Activated CD8-positive, alpha-beta T cell treated with anti-CD3 and anti-CD28 coated beads for 36 hours (primary cell): Measurements from ENCODE around the gene HDAC8. TPM values are rescaled to one million over a fixed set of nuclear protein-coding genes. Genes with fewer than 3 reads are reported as not detected.

Experiments used
- ATAC-seq: fragments of 200-7000 bp; cut with Tn5 transposase; one replicate; pipeline ENCODE4 v1.10.0; 2021; ENCODE audit warnings: mild to moderate bottlenecking, moderate library complexity
- CTCF ChIA-PET: fragments of 350-600 bp; sonication (Branson Sonifier 250); formaldehyde crosslinking; loops from one replicate; lab custom pipeline; 2021; ENCODE audit warnings: antibody characterized with exemption; lab: Charles Lee
- POLR2A ChIA-PET: fragments of 350-600 bp; sonication (Branson Sonifier 250); formaldehyde crosslinking; loops from one replicate; lab custom pipeline; 2021; ENCODE audit warnings: antibody characterized with exemption; lab: Charles Lee
- DNase-seq: peaks from one replicate; pipeline ENCODE4 v3.0.0-alpha.2; 2020
- H3K27ac Mint-ChIP-seq: one replicate; pipeline ENCODE4 v1.8.0; 2021; ENCODE audit warnings: mild to moderate bottlenecking, mixed read lengths
- H3K27me3 Mint-ChIP-seq: one replicate; pipeline ENCODE4 v1.8.0; 2021; ENCODE audit warnings: mixed read lengths
- H3K36me3 Mint-ChIP-seq: one replicate; pipeline ENCODE4 v1.8.0; 2021; ENCODE audit warnings: low read depth, mixed read lengths
- H3K4me1 Mint-ChIP-seq: one replicate; pipeline ENCODE4 v1.8.0; 2021; ENCODE audit warnings: low read depth, mixed read lengths
- H3K4me3 Mint-ChIP-seq: one replicate; pipeline ENCODE4 v1.8.0; 2021; ENCODE audit warnings: mild to moderate bottlenecking, moderate library complexity, mixed read lengths
- H3K9me3 Mint-ChIP-seq: one replicate; pipeline ENCODE4 v1.8.0; 2021; ENCODE audit warnings: mixed read lengths
- intact Hi-C: fragments of 100-400 bp; cut with micrococcal nuclease; formaldehyde crosslinking; loops from one replicate; pipeline ENCODE4 v1.10.0; 2022
- total RNA-seq, 2 experiments: library from RNA; stranded (reverse); gene quantifications; one replicate each; pipeline ENCODE4 v1.2.3, GENCODE V29; 2021
- TF ChIP-seq, protein P1 (sequence below): fragments of 200-600 bp; IDR thresholded peaks from one replicate; pipeline ENCODE4 v1.8.0; 2022; ENCODE audit warnings: antibody characterized with exemption, mild to moderate bottlenecking

Gene HDAC8
- total RNA-seq, 2 experiments from 2014 or later, result 14.6 to 17.8 TPM

DNA sequence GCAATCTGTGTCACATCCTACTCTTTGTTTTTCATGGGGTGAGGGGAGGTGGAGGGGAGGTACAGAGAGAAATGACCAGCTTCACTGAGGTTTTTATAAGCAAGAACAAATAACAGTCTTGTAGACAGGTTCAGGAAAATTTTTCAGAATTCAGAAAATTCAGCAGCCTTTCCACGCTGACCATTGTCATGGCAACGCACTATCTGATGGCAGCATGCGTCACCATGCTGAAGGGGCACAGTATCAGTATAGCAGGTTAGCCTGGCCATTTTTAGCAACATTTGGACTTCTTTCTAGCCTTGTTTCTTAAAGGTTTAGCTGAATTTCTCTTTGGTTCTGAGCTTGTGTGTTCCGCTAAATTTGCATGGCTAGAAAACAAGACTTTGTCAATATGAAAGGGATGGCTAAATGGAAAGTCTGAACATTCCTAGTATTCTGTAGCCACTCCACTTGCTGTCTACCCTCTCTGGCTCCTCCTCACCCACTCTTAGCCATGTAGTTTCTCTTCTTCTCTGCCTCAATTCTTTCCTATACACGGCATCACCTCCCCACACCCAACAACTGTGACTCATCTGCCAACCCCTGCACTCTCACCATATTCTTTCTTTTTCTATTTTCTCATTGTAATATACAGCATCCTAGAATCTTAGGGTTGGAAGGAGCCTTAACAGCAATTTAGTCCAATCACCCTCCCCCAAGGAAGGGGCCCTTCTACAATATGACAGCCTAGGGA lies 224.2 kb downstream of the HDAC8 start:
- peak; percentile 4 for DNase-seq
- no peaks in the 10 kb centered on the region for H3K9me3 Mint-ChIP-seq
- peak; percentile 72 for ATAC-seq
- no peaks in the 10 kb centered on the region for H3K36me3 Mint-ChIP-seq
- POLR2A ChIA-PET, result interaction anchor here (1.2 kb wide), 1 partner anchor 47 kb away, joined by 3 read pairs; no protein-coding TSS in a partner anchor
- H3K27ac Mint-ChIP-seq, result no peak overlapping the region
- TF ChIP-seq, protein P1, sequence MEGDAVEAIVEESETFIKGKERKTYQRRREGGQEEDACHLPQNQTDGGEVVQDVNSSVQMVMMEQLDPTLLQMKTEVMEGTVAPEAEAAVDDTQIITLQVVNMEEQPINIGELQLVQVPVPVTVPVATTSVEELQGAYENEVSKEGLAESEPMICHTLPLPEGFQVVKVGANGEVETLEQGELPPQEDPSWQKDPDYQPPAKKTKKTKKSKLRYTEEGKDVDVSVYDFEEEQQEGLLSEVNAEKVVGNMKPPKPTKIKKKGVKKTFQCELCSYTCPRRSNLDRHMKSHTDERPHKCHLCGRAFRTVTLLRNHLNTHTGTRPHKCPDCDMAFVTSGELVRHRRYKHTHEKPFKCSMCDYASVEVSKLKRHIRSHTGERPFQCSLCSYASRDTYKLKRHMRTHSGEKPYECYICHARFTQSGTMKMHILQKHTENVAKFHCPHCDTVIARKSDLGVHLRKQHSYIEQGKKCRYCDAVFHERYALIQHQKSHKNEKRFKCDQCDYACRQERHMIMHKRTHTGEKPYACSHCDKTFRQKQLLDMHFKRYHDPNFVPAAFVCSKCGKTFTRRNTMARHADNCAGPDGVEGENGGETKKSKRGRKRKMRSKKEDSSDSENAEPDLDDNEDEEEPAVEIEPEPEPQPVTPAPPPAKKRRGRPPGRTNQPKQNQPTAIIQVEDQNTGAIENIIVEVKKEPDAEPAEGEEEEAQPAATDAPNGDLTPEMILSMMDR, result no peak
- H3K4me1 Mint-ChIP-seq, result peaks cover 11% of the 10 kb centered on the region
- H3K27me3 Mint-ChIP-seq, result no peaks in the 10 kb centered on the region
- CTCF ChIA-PET, result interaction anchor here (1.3 kb wide), 1 partner anchor 32 kb away, joined by 3 read pairs; no protein-coding TSS in a partner anchor
- no peak overlapping the region for H3K4me3 Mint-ChIP-seq
- intact Hi-C loops, result no loop called here

DNA sequence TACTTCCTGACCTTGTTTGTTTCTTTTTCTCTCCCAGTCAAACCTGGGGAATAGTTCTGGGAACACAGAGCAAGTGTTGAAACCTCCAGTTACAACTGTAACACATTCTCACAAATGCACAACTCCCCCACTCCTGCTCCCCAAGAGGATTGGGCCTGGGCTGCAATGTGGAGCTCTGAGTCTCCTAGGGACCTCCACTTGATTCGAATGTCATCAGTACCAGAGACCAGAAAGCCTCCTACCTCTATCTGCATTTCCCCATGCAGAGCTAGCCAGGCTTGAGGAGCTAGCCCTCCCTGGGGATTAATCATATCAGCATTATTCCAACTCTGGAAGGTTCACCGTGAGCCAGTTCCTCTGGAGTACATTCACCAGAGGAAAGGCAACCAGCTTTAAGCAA lies 225.3 kb downstream of the HDAC8 start:
- no peaks in the 10 kb centered on the region for H3K27me3 Mint-ChIP-seq
- H3K4me1 Mint-ChIP-seq, result peaks cover 11% of the 10 kb centered on the region
- no peaks in the 10 kb centered on the region for H3K9me3 Mint-ChIP-seq
- no peak overlapping the region for H3K4me3 Mint-ChIP-seq
- ChIA-PET POLR2A (interaction anchor here (0.5 kb wide), 1 partner anchor 13 kb away, joined by 3 read pairs; no protein-coding TSS in a partner anchor), CTCF (interaction anchor here (1.3 kb wide), 1 partner anchor 33 kb away, joined by 3 read pairs; no protein-coding TSS in a partner anchor)
- DNase-seq (no peak), ATAC-seq (no peak)
- H3K27ac Mint-ChIP-seq, result no peak overlapping the region
- TF ChIP-seq, protein P1, result no peak
- H3K36me3 Mint-ChIP-seq, result no peaks in the 10 kb centered on the region
- intact Hi-C loops, result no loop called here

DNA sequence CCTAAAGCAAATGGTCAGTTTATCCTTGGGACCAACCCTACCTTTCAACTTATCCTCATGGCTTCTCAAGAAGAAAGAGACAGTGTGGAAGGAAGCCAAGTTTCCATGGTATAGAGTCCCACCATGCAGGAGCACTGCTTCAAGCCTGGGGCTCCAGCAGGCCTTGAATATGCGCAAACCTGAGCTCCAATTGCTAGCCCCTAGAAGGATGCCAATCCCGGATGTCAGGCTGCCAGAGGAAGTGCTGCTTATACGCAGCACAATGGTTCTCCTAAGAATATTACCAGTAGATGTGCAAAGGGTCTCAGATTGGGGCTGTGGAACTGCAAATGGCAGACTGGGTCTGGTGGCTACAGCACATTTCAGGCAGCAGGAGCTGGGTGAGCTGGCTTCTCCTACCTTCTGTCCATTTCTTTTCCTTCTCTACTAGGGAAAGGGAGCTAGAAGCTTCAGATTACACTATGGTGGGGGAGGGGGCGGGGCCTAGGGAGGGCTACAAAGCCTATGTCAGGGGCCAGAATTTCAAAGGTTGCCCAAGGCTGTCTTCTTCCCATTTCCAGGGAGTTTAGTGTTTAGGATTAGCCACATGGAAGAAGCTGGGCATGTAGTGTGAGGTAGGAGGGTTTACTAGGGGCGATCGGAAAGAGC lies 226.2 kb downstream of the HDAC8 start:
- Mint-ChIP-seq H3K4me1 (peaks cover 11% of the 10 kb centered on the region), H3K36me3 (no peaks in the 10 kb centered on the region), H3K27me3 (no peaks in the 10 kb centered on the region), H3K27ac (no peak overlapping the region), H3K9me3 (no peaks in the 10 kb centered on the region), H3K4me3 (no peak overlapping the region)
- ChIA-PET POLR2A (no interaction called here), CTCF (no interaction called here)
- DNase-seq, result no peak
- ATAC-seq, result no peak
- TF ChIP-seq, protein P1, result no peak
- intact Hi-C loops, result no loop called here

DNA sequence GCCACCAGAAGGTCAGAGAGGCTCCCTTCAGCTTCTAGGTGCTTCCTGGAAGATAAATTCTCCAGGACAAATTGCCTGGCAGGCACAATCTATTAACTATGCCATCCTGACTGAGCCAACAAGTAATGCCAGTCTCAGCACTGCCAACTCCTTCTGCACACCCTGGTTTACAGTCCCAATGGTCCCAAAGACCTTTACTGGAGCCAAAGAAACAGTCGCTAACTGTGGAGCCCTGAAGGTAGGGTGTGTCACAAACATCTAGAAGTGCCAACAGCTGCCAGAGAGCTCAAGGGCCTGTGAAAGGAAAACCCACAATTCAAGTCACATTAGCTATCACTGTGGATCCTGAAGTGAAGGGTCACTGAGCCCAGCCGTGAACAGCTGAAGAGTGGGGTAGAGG lies 232.0 kb downstream of the HDAC8 start:
- no peaks in the 10 kb centered on the region for H3K9me3 Mint-ChIP-seq
- no peaks in the 10 kb centered on the region for H3K27me3 Mint-ChIP-seq
- no peak overlapping the region for H3K27ac Mint-ChIP-seq
- intact Hi-C loops, result no loop called here
- TF ChIP-seq, protein P1, result no peak
- POLR2A ChIA-PET, result no interaction called here
- CTCF ChIA-PET, result no interaction called here
- ATAC-seq (no peak), DNase-seq (no peak)
- H3K4me3 Mint-ChIP-seq, result no peak overlapping the region
- no peaks in the 10 kb centered on the region for H3K36me3 Mint-ChIP-seq
- no peaks in the 10 kb centered on the region for H3K4me1 Mint-ChIP-seq

DNA sequence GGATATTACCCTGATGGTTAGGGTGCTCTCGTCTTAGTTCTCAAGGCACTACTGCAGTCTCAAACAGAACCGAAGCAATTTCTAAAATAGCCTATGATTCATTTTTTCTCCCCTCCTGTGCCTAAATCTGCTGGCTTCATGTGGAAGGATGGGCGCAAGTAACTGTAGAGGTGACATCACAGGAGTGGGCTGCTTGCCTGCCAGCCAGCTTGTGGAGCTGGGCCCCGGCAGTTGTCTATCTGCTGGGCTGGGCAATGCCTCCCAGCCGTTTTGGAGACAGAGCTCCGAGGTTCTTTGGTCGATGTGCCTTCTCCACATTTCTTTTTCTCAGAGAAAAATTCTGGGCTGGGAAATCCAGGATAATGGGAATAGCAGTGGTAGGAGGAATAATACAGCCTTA lies 232.6 kb downstream of the HDAC8 start:
- no peaks in the 10 kb centered on the region for H3K36me3 Mint-ChIP-seq
- no peak for ATAC-seq
- CTCF ChIA-PET, result no interaction called here
- H3K9me3 Mint-ChIP-seq, result no peaks in the 10 kb centered on the region
- H3K27ac Mint-ChIP-seq, result no peak overlapping the region
- TF ChIP-seq, protein P1, result no peak
- DNase-seq, result no peak
- intact Hi-C loops, result no loop called here
- POLR2A ChIA-PET, result no interaction called here
- H3K4me3 Mint-ChIP-seq, result no peak overlapping the region
- H3K27me3 Mint-ChIP-seq, result no peaks in the 10 kb centered on the region
- no peaks in the 10 kb centered on the region for H3K4me1 Mint-ChIP-seq
